G401 (cell line): ENCODE results near the gene CUL4A. TPM values are rescaled to one million over a fixed set of nuclear protein-coding genes. Genes with fewer than 3 reads are reported as not detected.

Experiments used
- DNase-seq: peaks from one replicate; pipeline ENCODE4 v3.0.0-alpha.2; 2015; ENCODE audit warnings: low spot score
- in situ Hi-C: cut with HindIII; loops from 2 replicates; pipeline ENCODE4 v1.10.0; 2016; ENCODE audit warnings: low sequenced_read_pairs, mixed read lengths
- total RNA-seq: library from RNA; depleted of rRNA; stranded (reverse); fragments of >200 nt; shearing (Covaris generic); gene quantifications from 2 replicates; pipeline ENCODE4 v1.2.3, GENCODE V29; 2014

The CUL4A gene
- total RNA-seq, 1 experiment from 2014 or later = 194 TPM

DNA sequence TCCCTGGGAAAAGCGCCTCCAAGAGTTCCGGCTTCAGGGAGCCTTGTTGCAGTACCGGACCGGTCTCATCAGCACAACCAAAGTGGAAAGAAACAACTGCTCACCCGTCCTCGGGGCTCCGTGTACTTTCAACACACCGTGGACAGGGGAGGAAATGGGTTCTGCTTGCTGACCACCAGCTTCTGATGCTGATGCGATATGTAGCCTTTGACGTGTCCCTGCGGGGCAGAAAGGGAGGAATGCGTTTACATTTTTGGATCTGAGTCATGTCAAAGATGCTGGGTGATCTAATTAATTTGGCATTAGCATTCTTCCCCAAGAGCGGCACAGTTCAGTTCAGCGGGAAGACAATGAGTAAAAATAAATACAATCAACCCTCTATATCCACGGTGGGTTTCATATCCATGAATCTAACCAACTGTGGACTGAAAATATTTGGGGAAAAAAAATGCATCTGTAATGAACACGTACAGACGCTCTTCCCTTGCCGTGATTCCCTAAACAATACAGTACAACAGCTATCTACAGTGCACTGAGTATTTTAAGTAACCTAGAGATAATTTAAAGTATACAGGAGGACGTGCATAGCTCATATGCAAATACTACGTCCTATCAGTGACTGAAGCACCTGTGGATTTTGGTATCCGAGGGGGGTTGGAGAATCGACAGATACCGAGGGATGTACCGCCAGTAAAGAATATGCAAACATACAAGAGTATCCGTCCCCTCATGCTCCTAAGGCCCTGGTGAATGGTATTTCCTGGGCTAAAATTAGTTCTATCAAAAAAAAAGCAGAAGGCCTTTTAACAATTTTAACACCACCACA, 31.1 kb upstream of the CUL4A start:
- in situ Hi-C loops = no loop called here
- DNase-seq = no peak

DNA sequence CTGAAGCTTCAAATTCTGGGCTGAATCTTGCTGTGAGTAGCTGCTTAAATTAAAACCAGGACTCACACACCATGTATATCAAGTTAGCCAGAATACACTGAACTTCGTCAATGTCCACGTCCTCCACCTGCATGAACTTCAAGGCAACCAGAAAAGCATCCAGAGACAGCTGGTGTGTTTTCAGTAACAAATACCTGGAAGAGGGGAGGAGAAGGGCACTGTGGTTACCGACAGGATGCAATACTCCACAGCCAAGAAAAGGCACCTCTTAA, 30.6 kb upstream of the CUL4A start:
- in situ Hi-C loops = no loop called here
- no peak for DNase-seq

DNA sequence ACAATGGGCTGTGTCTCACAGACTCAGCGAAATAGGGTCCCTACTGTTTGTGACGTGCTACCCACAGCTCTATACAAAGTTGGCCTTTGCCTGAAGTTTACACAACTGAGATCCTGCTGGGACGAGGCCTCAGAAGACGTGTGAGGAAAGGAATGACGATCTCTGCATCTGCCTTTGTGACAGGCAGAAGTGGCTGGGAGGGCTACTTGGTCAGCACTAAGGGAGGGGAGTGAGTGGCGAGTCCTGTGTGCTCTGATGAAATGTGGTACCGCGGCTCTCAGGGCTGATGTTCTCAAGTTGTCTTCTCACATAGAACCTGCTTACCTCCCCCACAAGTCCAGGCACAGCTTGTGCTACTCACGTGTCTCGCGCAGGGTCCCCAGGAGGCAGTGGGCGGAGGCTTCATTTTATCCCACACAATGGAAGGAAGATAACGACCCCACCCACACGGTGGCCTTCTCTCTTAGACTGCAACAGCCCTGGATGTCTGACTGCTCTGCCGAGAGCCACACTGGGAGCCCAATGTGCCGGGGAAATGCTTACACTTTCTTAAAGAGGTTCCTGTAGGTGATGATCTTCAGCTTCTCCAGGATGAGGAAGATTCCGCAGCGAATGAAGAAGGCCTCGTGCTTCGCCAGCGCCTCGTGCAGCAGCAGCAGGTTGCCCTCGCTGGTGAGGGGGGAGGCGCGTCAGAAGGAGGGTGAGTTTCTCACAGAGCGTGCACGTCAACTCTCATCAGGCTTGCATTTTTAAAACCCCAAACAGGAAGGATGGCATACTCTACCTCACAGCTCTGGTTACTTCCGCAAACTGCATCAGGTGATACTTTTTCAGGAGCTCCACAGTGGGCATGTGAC, 29.8 kb upstream of the CUL4A start:
- no peak for DNase-seq
- in situ Hi-C loops = no loop called here

DNA sequence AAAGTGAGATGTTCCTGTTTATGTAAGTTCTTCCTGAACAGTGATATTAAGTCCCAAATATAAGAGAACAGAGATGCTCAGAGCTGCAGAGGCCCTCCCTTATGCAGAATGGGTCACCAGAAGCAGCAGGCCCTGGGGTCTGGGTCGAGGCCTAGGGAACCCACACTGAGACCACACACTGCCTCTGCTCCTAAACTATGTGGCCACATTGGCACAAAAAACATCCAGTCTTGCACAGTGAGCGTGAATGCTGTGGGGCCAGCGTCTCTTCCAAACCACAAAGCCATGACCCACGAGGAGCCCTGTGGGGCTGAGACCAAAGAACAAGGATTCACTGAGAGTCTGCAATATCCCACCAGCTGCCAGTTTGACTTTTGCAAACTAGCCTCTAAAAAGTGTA, 27.4 kb upstream of the CUL4A start:
- in situ Hi-C loops = no loop called here
- no peak for DNase-seq

DNA sequence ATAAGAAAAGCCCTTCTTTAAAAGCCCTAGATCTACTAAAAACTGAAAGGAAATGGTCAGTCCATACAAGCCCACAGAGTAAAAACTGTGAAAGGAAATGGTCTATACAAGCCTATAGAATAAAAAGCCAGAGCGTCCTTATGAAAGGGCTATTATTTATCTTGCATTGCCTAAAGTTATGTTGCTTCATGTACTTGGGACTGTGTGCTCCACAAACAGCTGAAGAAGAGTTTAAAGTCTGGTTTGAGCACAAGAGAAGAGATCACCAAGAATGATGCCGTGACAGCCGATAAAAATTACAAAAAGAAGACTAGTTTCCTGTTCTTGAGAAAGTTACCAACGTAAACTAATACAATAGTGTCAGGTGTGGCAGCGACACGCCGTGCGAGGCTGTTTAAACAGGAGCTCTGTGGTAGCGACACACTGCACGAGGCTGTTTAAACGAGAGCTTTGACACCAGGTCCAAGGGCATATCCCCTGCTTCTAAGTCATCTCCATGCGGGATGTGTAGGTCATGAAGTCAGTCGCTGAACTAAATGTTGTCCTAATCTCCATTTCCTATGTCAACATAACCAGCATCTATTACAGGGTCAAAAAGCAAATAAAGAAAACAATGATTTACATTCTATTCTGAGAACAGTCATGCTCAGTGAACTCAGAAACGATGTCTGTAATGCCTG, 25.8 kb upstream of the CUL4A start:
- no peak for DNase-seq
- in situ Hi-C loops = no loop called here

DNA sequence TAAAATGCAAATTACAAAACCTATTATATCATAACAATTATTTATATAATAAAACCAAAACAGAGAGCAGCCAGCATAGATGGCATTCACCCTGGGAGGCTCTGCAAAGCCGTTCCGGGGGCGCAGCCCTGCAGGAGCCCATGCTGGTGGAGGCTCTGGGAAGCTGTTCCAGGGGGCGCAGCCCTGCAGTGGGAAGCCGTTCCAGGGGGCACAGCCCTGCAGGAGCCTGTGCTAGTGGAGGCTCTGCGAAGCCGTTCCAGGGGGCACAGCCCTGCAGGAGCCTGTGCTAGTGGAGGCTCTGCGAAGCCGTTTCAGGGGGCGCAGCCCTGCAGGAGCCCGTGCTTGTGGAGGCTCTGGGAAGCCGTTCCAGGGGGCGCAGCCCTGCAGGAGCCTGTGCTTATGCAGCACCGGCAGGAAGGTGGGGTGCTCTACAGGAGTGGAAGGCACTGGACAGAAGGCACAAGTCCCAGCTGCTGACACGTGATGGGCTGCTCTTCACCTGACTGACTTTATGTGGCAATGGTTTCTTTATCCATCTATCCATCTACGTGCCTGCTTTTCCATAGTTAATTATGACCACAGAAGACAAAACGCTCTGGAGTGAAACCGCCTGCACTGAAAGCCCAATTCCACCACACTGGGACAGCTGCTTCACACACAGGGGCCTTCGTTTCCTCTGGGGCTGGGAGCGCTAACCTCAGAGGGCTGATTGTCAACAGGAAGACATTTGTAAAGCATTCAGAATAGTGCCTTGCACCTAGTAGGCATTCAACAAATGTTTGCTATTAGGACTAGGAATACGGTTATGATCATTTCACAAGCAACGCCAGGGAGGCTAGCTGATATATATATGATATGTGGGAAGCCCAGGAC, 24.6 kb upstream of the CUL4A start:
- no peak for DNase-seq
- in situ Hi-C loops = no loop called here

DNA sequence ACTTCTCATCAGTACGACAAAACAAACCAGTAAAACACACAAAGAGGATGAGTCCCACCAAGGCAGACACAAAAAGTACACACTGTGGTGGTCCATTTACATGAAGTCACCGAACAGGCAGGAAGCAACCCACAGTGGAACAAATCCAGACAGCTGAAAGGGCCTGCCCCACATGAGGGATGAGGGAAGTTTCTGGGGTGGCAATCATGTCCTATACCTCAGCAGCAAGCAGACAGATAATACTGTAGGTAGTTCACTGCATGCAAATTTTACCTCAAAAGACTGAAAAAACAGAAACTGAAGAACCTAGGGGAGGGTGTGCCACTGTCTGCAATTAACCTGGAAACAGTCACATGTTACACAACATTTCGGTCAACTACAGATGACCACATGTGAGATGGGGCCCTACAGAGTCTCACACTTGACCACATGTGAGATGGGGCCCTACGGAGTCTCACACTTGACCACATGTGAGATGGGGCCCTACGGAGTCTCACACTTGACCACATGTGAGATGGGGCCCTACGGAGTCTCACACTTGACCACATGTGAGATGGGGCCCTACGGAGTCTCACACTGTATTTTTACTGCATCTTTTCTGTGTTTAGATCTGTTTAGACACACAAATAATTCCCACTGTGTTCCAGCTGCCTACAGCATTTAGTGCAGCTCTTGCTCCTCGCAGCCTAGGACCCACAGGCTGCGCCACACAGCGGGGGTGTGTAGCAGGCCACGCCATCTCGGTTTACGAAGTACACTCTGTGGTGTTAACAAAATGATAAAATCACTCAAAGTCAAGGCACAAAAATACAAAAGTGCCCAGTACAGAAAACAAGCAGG, 23.1 kb upstream of the CUL4A start:
- in situ Hi-C loops = no loop called here
- DNase-seq = no peak

DNA sequence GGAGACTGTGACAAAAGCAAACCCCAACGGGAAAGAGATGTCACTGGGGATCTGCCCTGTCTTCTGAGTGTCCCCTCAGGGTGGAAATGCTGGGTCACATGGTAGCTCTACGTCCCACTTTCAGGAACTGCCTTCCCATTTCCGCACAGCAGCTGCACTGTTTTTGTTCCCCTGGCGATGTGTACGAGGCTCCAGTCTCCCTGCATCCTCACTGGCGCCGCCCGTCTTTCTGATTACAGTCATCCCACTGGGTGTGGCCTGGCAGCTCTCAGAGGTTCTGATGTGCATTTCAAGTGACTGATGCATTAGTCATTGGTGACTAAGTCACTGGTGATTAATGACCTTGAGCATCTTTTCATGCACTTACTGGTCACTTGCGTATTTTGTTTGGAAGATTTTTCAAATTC, 22.1 kb upstream of the CUL4A start:
- in situ Hi-C loops = no loop called here
- no peak for DNase-seq

DNA sequence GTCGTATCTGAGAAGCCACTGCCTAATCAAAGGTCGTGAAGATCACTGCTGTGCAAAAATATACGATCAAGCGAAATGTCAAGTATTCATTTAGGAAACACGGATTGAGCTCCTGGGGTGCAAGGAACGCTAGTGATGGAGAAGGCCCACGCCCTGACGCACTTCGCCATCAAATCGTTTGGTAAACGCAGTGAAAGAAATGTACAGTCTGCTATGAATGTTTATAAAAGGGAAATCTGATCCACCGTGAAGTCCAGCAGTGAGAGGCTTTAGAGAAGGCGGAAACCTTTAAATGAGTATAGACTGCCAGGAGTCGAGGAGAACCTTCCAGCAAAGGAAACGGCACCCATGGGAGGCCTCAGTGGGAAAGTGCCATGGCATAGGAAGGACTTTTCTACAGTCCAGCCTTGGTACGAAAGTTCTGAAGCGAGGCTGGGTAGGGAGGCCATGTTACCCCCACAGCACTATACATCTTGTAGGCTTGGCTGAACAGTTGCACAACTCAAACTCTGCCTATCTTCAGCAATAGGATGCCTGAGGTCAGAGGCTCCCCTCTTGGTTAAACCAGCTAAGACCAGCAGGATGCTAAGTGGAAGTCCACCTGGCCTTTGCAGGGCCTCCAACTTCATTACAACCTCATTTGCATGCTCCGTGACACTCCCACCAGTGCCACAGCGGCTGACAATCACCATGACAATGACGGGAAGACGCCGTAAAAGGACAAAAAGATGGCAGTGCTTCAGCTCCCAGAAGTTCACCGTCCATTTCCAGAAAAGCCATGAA, 21.3 kb upstream of the CUL4A start:
- DNase-seq = no peak
- in situ Hi-C loops = no loop called here

DNA sequence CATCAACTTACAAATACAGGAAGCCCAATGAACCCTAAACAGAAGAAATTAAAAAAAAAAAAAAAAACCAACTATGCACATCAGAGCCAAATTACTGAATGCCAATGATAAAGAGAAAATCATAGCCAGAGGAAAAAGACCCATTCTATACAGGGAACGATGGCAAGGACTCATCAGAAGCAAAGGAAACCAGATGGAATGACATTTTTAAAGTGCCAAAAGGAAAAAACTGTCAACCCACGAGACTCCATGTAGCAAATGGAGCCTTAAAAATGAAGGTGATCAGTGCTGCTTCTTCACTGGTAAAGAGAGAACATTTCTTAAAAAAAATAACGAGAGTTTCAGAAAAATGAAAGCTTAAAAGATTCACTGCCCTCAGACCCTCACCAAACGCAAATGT, 19.2 kb upstream of the CUL4A start:
- in situ Hi-C loops = no loop called here
- DNase-seq = no peak

DNA sequence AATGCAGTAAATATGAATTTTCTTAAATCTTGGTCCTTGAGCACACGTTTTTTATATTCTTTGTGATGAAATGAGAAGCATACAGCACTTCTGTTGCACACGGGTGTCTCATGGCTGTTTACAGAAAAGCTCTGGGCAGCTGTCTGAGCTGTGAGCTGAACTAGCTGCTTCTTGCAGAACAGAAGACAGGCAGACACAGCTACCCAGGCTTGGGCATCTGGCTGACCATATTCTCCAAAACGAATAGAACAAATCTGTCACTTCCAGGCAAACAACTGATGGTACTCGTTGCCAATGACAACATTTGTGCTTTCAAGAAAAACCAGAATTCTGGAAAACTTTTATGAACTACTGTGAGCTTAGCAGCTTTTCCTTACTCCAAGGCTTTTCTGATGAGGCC, 17.1 kb upstream of the CUL4A start:
- DNase-seq = no peak
- in situ Hi-C loops = no loop called here

DNA sequence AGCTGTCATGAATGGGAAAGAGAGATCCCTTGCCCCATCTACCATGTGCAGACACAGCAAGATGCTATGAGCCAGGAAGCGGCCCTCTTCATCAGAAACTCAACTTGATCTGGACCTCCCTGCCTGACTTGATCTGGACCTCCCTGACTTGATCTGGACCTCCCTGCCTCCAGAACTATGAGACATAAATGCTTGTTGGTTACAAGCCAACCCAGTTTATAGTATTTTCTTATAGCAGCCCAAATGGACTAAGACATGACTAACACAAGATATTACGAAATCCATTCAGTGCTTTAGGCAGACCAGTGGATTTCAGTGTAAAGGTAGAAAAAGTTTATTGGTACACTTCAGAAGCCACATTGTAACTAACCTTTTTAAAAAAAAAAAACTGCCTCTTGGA, 16.5 kb upstream of the CUL4A start:
- in situ Hi-C loops = no loop called here
- no peak for DNase-seq

DNA sequence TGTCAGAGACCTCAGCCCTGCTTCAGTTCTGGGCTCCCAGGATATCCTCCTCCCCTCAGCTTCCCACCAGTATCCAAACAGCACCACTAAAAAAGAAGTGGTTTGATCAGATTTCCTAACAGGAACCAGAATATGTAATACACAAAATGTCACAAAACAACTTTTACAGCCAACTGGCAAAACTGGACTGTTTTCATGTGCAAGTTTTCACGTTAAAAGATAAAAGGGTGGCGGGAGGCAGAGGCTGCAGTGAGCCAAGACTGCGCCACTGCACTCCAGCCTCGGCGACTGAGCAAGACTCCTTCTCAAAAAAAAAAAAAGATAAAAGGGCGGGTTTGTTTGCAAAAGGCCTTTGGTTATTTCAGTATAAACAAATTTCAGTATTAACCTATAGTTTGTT, 14.1 kb upstream of the CUL4A start:
- in situ Hi-C loops = no loop called here

DNA sequence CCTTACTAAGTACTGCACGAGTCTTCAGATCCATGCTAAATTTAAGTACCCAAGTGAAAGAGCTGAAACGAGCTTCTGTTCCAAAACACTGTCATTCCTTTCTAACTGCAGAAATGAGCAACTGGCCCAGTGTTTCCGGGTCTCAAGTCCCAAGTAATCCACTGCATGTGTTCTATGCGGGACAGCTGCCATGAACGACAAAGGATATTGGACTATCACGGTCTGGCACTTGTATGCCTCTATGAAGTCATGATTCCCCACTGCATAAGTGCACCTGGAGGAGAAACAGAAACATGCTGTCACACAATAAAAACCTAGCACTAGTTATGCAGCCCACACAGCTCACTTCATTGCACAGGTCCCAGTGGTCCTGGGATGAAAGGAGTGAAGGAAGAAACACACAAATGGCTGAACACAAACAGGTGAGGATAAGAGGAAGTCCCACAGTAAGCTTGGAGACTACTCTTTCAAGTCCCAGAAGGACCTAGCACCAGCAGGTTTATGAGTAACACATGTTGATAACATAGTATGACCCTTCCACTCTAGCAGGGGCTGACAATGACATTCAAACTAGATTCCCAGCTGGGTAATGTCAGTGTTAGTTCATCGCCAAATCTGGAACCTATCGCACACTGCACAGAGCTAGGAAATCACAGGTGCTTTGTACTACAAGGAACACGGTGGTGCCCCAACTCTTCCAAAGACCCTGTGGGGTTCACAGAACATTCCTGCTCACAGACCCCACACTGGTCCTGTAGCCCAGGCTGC, 12.3 kb upstream of the CUL4A start:
- in situ Hi-C loops = no loop called here
- DNase-seq = no peak

More for the DNA sequence above, 14.1 kb upstream of the CUL4A start:
- no peak for DNase-seq

DNA sequence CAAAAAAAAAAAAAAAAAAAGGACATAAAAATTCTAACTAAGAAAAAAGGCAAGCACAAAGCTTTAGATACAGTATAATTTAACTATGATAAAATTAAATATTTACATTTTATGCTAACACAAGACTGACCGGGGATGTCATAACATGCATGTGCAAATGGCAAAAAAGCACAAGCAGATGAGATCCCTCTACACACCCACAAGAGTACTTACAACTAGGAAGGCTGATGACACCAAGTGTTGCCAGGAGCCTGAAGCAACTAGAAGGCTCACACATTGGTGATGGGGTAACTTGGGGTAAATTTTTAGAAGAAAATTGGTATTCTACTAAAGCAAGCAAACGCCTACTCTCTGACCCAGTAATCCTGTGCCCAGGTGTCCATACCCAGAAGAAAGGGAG, 7.6 kb upstream of the CUL4A start:
- in situ Hi-C loops = no loop called here
- no peak for DNase-seq

DNA sequence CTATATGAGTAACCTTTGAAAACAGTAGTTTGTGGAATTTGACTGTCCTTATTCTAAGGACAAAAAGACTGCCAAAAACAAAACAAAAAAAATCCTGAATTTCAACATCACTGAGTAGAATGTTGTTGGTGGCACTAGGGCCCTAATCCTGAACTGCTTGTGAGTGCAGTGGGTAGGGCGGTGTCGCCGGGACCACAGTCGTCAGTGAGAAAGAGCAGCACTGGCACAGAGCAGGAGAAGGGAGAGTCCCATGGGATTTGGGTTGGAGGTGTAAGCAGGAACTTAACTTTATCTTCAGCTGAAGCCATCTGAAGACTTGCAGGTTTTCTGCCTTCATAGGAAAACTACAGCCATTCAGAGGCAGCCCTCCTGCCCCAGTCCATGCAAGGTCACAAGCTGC, 6.5 kb upstream of the CUL4A start:
- no peak for DNase-seq
- in situ Hi-C loops = no loop called here
